Testis (tissue), 2 donors: ENCODE measurements around the gene ALG13.
"Not testable (repeated sequence)": the region's sequence is repeated elsewhere in the genome, so short reads cannot be mapped to it uniquely, and the experiment has no call there.

Source experiments
- POLR2A ChIP-seq: fragments of 450-650 bp; IDR thresholded peaks from one replicate; pipeline ENCODE4 v1.6.1; 2017; ENCODE audit warnings: antibody characterized with exemption, mild to moderate bottlenecking, moderate library complexity
- TF ChIP-seq, protein P1 (sequence below), 3 experiments: fragments of 450-650 bp in 2 of 3; fragments of 200-600 bp in 1 of 3; sonication (generic) in 1 of 3; IDR thresholded peaks; one replicate each; pipeline ENCODE4 v1.5.1; 2016 to 2019; ENCODE audit warnings: antibody characterized with exemption in 3 of 3, mild to moderate bottlenecking in 2 of 3, moderate library complexity in 1 of 3

DNA sequence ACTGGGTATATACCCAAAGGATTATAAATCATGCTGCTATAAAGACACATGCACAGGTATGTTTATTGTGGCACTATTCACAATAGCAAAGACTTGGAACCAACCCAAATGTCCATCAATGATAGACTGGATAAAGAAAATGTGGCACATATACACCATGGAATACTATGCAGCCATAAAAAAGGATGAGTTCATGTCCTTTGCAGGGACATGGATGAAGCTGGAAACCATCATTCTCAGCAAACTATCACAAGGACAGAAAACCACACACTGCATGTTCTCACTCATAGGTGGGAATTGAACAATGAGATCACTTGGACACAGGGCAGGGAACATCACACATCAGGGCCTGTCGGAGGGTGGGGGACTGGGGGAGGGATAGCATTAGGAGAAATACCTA, 109.1 kb downstream of the ALG13 start:
- TF ChIP-seq, protein P1, sequence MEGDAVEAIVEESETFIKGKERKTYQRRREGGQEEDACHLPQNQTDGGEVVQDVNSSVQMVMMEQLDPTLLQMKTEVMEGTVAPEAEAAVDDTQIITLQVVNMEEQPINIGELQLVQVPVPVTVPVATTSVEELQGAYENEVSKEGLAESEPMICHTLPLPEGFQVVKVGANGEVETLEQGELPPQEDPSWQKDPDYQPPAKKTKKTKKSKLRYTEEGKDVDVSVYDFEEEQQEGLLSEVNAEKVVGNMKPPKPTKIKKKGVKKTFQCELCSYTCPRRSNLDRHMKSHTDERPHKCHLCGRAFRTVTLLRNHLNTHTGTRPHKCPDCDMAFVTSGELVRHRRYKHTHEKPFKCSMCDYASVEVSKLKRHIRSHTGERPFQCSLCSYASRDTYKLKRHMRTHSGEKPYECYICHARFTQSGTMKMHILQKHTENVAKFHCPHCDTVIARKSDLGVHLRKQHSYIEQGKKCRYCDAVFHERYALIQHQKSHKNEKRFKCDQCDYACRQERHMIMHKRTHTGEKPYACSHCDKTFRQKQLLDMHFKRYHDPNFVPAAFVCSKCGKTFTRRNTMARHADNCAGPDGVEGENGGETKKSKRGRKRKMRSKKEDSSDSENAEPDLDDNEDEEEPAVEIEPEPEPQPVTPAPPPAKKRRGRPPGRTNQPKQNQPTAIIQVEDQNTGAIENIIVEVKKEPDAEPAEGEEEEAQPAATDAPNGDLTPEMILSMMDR (IDR thresholded peaks at IDR 0.05) = not testable (repeated sequence)
- not testable (repeated sequence) for TF ChIP-seq POLR2A
